Upper lobe of left lung (tissue), 4 donors: ENCODE results near the gene PLSCR3.

Experiments used
- POLR2AphosphoS5 ChIP-seq, 2 donors: sonication (generic); formaldehyde crosslinking; IDR thresholded peaks; one replicate each; pipeline ENCODE4 v1.5.1; 2017; ENCODE audit warnings: antibody characterized with exemption in 2 of 2
- TF ChIP-seq, protein P1 (sequence below), 6 experiments: fragments of 450-650 bp in 4 of 6; fragments of 200-600 bp in 2 of 6; sonication (generic) in 2 of 6; IDR thresholded peaks; one replicate each; pipeline ENCODE4 v1.5.1; 2016 to 2019; ENCODE audit warnings: antibody characterized with exemption in 6 of 6

GRCh38 chr17:7370853-7371252 is 23.5 kb downstream of the PLSCR3 start:
- TF ChIP-seq, protein P1, sequence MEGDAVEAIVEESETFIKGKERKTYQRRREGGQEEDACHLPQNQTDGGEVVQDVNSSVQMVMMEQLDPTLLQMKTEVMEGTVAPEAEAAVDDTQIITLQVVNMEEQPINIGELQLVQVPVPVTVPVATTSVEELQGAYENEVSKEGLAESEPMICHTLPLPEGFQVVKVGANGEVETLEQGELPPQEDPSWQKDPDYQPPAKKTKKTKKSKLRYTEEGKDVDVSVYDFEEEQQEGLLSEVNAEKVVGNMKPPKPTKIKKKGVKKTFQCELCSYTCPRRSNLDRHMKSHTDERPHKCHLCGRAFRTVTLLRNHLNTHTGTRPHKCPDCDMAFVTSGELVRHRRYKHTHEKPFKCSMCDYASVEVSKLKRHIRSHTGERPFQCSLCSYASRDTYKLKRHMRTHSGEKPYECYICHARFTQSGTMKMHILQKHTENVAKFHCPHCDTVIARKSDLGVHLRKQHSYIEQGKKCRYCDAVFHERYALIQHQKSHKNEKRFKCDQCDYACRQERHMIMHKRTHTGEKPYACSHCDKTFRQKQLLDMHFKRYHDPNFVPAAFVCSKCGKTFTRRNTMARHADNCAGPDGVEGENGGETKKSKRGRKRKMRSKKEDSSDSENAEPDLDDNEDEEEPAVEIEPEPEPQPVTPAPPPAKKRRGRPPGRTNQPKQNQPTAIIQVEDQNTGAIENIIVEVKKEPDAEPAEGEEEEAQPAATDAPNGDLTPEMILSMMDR (IDR thresholded peaks at IDR 0.05) = no peak
- TF ChIP-seq POLR2AphosphoS5 (IDR thresholded peaks at IDR 0.05) = no peak
